Stomach (tissue), 9 donors: ENCODE data around the gene THEMIS. TPM values are rescaled to one million over a fixed set of nuclear protein-coding genes. Genes with fewer than 3 reads are reported as not detected.

Experiments used
- DNase-seq, 2 donors: peaks; one replicate each; pipeline versions ENCODE4 v3.0.0 to v3.0.0-alpha.2; 2013 to 2019
- H3K27ac ChIP-seq, 5 donors: fragments of 200-600 bp in 4 of 5; sonication (generic) in 4 of 5; one replicate each; pipeline ENCODE4 v1.5.1; 2013 to 2019; ENCODE audit warnings: mild to moderate bottlenecking in 1 of 5, moderate library complexity in 1 of 5
- H3K27me3 ChIP-seq, 3 donors: fragments of 200-600 bp; sonication (generic); one replicate each; pipeline ENCODE4 v1.5.1; 2017 to 2019; ENCODE audit warnings: mixed run types in 1 of 3
- H3K36me3 ChIP-seq, 4 donors: fragments of 200-600 bp; sonication (generic); 1 replicate in 3 of 4; 2 replicates in 1 of 4; pipeline ENCODE4 v1.5.1; 2016 to 2019
- H3K4me1 ChIP-seq, 4 donors: fragments of 200-600 bp; sonication (generic); one replicate each; pipeline ENCODE4 v1.5.1; 2016 to 2019
- H3K4me3 ChIP-seq, 4 donors: fragments of 200-600 bp; sonication (generic) in 3 of 4; one replicate each; pipeline ENCODE4 v1.5.1; 2016 to 2019; ENCODE audit warnings: mild to moderate bottlenecking in 1 of 4
- H3K9me3 ChIP-seq, 4 donors: fragments of 200-600 bp; sonication (generic); one replicate each; pipeline ENCODE4 v1.5.1; 2016 to 2019
- CTCF ChIP-seq, 7 experiments: fragments of 450-650 bp in 4 of 7; fragments of 200-600 bp in 3 of 7; sonication (generic) in 3 of 7; IDR thresholded peaks; one replicate each; pipeline ENCODE4 v1.5.1; 2016 to 2019; ENCODE audit warnings: antibody characterized with exemption in 7 of 7, control low read depth in 2 of 7, mild to moderate bottlenecking in 1 of 7
- EP300 ChIP-seq: sonication (generic); formaldehyde crosslinking; IDR thresholded peaks from one replicate; pipeline ENCODE4 v1.6.1; 2017; ENCODE audit warnings: antibody characterized with exemption
- POLR2A ChIP-seq, 4 donors: fragments of 450-650 bp; IDR thresholded peaks; one replicate each; pipeline ENCODE4 v1.6.1; 2016; ENCODE audit warnings: antibody characterized with exemption in 4 of 4, control low read depth in 2 of 4, mild to moderate bottlenecking in 1 of 4, moderate library complexity in 1 of 4
- POLR2AphosphoS5 ChIP-seq, 3 donors: sonication (generic); formaldehyde crosslinking; IDR thresholded peaks; one replicate each; pipeline ENCODE4 v1.6.1; 2016; ENCODE audit warnings: antibody characterized with exemption in 3 of 3
- WGBS, 5 donors: extraction: QIAGEN DNeasy Blood & Tissue Kit in 3 of 5; methylation state at CpG; one replicate each; pipeline versions ENCODE4 v1.1.5 to v1.1.7; 2013 to 2018; 5-methylcytosine and 5-hydroxymethylcytosine counted together
- intact Hi-C: fragments of 100-400 bp; cut with DNase I; formaldehyde crosslinking; loops from one replicate; pipeline ENCODE4 v1.15.1; 2023; ENCODE audit warnings: low total_unique reads
- polyA plus RNA-seq, 3 donors: library from polyadenylated mRNA; stranded (reverse); fragments of 200-250 nt; gene quantifications; one replicate each; pipeline ENCODE4 v1.2.3, GENCODE V29; 2013
- total RNA-seq, 5 donors: library from RNA; depleted of rRNA; stranded (reverse); fragments of >200 nt; gene quantifications; one replicate each; pipeline versions ENCODE4 v1.1.0 to v1.2.3, GENCODE V29; 2014 to 2016
- donor health status: healthy with polysubstance abuse.
- donor health status: Bipolar disorder and iron deficiency.
- donor health status: healthy.

THEMIS gene
- total and polyA plus RNA-seq, 8 donors, result 0.08 to 18.3 (median 0.89) TPM; not detected in 1

GRCh38 chr6:127768223-127768622 lies 132.6 kb downstream of the THEMIS start:
- Histone ChIP-seq H3K27ac (no peak overlapping the region), H3K27me3 (no peaks in the 10 kb centered on the region), H3K4me1 (peaks cover 0 to 7% (median 0%) of the 10 kb centered on the region in 4 donors), H3K36me3 (no peaks in the 10 kb centered on the region), H3K9me3 (no peaks in the 10 kb centered on the region), H3K4me3 (no peak overlapping the region)
- TF ChIP-seq EP300 (no peak), CTCF (IDR thresholded peaks at IDR 0.05) (no peak), POLR2AphosphoS5 (IDR thresholded peaks at IDR 0.05) (no peak), POLR2A (IDR thresholded peaks at IDR 0.05) (no peak)
- 28 to 46% (median 35%) methylated on average over 3 of the region's 3 CpGs for WGBS, 5 donors
- intact Hi-C loops, result no loop called here
- no peak for DNase-seq

GRCh38 chr6:127765949-127766348 lies 134.9 kb downstream of the THEMIS start:
- Histone ChIP-seq H3K27me3 (no peaks in the 10 kb centered on the region), H3K9me3 (no peaks in the 10 kb centered on the region), H3K4me3 (no peak overlapping the region), H3K4me1 (peaks cover 0 to 7% (median 0%) of the 10 kb centered on the region in 4 donors), H3K27ac (no peak overlapping the region), H3K36me3 (no peaks in the 10 kb centered on the region)
- 93 to 96% (median 94%) methylated on average over 2 of the region's 2 CpGs for WGBS, 5 donors
- intact Hi-C loops, result no loop called here
- DNase-seq, result no peak
- TF ChIP-seq CTCF (IDR thresholded peaks at IDR 0.05) (no peak), POLR2AphosphoS5 (IDR thresholded peaks at IDR 0.05) (no peak), POLR2A (IDR thresholded peaks at IDR 0.05) (no peak), EP300 (no peak)

- Histone ChIP-seq H3K27ac (no peak overlapping the region), H3K4me1 (no peaks in the 10 kb centered on the region), H3K4me3 (no peak overlapping the region), H3K27me3 (no peaks in the 10 kb centered on the region), H3K36me3 (no peaks in the 10 kb centered on the region), H3K9me3 (no peaks in the 10 kb centered on the region)
- intact Hi-C loops, result no loop called here
- DNase-seq, result no peak
- WGBS, 5 donors, result 39 to 69% (median 49%) methylated on average over 1 of the region's 1 CpG
- TF ChIP-seq POLR2AphosphoS5 (IDR thresholded peaks at IDR 0.05) (no peak), POLR2A (IDR thresholded peaks at IDR 0.05) (no peak), EP300 (no peak), CTCF (IDR thresholded peaks at IDR 0.05) (no peak)
Observed at GRCh38 chr6:127762284-127762683, 138.6 kb downstream of the THEMIS start.

GRCh38 chr6:127761084-127761483 lies 139.8 kb downstream of the THEMIS start:
- Histone ChIP-seq H3K4me3 (no peak overlapping the region), H3K27ac (no peak overlapping the region), H3K9me3 (no peaks in the 10 kb centered on the region), H3K36me3 (no peaks in the 10 kb centered on the region), H3K4me1 (no peaks in the 10 kb centered on the region), H3K27me3 (no peaks in the 10 kb centered on the region)
- TF ChIP-seq POLR2A (IDR thresholded peaks at IDR 0.05), result no peak
- no peak for TF ChIP-seq POLR2AphosphoS5 (IDR thresholded peaks at IDR 0.05)
- TF ChIP-seq CTCF (IDR thresholded peaks at IDR 0.05), result no peak
- TF ChIP-seq EP300, result no peak
- intact Hi-C loops, result no loop called here
- DNase-seq, result no peak
